GM13976 (cell line): ENCODE measurements around the gene RASAL1.

Experiments
- DNase-seq: peaks from one replicate; pipeline ENCODE4 v3.0.0; 2012; ENCODE audit warnings: low spot score
- in situ Hi-C: fragments of 300-500 bp; cut with MboI; formaldehyde crosslinking; loops from one replicate; pipeline ENCODE4 v1.12.0; 2022; ENCODE audit warnings: low sequenced_read_pairs, mixed read lengths, inconsistent platforms; ENCODE audit not compliant: unreplicated experiment
- TF ChIP-seq, protein P1 (sequence below): IDR thresholded peaks from 2 replicates; pipeline ENCODE4 v1.5.1; 2012; ENCODE audit warnings: borderline replicate concordance, mild to moderate bottlenecking; ENCODE audit not compliant: insufficient read depth; ENCODE audit errors: extremely low read depth, missing control alignments, control extremely low read depth

The RASAL1 gene

DNA sequence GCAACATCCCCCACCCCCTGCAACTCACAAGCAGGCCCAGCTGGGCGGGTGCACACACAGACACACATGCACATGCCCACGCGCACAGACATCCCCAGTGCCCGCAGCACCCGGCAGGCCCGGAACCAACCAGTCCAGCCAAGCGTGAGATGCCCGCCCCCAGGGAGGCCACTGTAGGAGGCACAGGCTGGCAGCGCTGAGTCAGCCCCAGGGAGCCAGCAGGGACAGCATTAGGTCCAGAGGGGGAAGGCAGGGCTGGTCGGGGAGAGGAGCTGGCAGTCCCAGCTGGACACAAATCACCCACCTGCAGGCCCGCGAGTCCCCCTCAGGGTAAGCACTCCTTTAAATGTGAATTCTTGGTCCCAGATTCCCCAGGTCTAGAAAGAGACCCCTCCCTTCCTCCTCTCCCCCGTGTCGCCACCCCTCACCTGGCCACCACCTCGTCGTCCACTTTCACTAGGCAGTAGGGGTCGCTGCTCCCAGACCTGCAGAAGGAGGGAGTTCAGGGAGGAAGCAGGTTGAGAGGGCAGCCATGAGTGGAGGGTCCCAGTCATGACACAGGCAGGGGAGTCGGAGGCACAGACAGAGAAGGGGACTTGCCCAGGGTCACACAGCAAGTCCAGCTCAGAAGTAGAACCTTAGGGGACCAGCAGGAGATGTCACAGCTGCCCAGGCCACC, 5.0 kb downstream of the RASAL1 start:
- in situ Hi-C loops: no loop called here
- TF ChIP-seq, protein P1, sequence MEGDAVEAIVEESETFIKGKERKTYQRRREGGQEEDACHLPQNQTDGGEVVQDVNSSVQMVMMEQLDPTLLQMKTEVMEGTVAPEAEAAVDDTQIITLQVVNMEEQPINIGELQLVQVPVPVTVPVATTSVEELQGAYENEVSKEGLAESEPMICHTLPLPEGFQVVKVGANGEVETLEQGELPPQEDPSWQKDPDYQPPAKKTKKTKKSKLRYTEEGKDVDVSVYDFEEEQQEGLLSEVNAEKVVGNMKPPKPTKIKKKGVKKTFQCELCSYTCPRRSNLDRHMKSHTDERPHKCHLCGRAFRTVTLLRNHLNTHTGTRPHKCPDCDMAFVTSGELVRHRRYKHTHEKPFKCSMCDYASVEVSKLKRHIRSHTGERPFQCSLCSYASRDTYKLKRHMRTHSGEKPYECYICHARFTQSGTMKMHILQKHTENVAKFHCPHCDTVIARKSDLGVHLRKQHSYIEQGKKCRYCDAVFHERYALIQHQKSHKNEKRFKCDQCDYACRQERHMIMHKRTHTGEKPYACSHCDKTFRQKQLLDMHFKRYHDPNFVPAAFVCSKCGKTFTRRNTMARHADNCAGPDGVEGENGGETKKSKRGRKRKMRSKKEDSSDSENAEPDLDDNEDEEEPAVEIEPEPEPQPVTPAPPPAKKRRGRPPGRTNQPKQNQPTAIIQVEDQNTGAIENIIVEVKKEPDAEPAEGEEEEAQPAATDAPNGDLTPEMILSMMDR: peak; percentile 40
- peak; percentile 62 for DNase-seq

DNA sequence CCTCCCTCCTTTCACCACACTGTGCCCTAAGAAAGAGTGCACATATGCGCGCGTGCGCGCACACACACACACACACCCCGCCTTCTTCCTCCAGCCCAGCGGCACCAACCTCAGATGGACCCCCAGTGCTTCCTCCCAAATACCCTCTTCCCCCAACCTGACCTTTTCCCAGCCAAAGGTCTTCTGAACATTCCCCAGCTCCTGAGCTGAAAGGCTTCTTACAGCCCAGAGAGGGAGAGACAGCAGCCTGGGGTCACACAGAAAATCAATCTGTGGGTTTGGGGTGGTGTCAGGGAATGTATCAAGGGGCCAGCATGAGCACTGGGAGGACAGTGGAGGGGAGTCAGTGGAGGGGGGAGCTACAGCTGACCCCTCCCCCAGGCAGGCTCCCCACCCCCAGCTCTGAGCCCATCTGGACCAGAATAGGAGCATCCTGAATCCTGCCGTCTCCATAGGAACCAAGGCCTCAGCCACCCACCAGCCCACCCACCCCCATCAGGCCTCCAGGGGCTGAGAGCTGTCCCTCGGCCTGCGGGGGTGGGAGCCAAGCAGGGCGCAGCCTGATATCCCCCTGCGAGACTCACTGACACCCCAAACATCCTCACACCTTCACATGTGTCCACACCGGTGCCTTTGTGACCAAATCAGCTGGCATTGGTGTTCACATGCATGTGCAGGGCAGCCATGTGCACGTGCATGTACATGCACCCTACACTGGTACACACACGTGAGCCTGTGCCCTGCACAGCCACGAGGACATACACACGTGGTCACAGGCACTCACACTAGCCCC, 5.7 kb downstream of the RASAL1 start:
- DNase-seq: no peak
- TF ChIP-seq, protein P1: no peak
- in situ Hi-C loops: no loop called here

DNA sequence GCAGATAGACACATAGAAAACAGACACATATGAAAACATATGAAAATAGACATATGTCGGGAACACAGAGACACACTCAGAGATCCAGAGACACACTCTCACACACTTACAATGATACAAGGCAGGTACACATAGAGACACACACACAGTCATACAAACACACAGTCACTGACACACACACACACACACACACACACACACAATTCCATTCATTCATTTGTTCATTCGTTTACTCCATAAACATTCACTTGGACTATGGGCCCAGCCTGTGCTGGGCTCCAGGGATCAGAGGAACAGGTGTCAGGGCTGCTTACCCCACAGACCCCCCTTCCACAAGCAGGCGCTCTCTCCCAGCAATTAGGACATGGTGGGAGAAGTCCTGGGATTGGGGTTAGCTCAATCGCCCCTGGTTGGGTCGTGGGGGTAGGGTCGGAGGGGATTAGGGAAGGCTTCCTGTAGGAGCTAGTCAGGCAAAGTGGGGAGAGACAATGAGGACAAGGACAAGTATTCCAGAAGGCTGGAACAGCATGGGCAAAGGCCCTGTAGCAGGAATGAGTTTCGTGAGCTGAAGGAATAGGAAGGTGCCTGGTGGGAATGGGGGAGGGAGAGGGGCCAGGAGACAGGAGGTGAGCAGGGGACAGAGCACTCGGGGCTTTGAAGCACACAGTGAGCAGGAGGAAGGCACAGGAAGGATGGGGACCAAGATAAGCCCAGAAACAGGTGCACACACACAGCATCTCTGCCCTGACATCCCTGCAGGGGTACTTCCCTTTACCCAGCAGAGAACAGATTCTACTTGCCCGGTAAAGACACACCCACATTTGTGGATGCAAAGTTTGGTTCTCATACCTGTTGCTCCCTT, 6.5 kb downstream of the RASAL1 start:
- no peak for DNase-seq
- TF ChIP-seq, protein P1: no peak
- in situ Hi-C loops: no loop called here

DNA sequence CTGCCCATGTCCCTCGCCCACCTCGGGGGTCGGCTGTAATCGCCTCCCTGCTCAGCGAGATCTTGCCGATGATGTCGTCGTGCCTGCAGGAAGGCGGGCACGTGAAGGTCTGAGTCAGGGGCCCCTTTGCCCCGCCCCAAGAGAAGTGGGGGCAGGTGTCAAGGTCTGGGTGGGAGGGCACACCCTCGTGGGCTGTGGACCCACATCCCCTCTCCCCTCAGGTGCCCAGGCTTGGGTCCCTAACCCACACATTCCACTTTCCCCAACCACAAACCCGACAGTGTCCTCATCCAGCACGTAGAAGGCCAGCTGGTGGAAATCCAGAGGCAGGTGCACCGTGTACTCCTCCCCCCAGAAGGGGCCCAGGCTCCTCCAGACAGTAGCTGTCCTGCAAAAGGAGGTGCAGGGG, 7.8 kb downstream of the RASAL1 start:
- in situ Hi-C loops: no loop called here
- TF ChIP-seq, protein P1: no peak
- DNase-seq: no peak

DNA sequence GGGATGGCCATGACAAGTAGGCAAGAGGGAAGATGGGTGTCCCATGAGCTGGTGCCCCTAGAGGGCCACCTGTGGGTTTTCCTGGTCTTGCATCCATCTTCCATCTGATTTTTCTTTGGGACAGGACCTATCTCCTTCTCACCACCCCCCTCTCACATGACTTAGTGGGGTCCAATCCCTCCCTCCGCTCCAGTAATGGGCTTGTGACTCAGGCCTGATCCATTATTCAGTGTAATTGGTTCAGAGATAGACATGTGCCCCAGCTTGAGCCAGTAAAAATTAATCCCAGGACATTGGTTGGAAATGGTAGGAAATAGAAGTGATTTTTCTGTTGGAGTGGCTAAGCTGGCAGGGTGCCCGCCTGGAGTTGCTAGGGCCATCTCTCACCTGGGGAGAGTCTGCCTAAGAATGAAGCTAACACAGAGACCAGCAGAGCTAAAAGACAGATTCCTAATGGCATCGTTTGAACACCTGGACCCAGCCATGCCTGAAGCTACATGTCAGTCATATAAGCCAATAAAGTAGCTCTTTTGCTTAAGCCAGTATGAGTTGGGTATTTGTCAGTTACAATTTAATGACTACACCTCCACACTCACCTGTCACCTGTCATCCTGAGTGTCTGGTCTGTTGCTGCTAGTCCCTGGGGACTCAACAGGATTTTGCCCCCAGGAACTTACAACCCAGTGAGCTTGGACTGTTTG, 14.7 kb downstream of the RASAL1 start:
- DNase-seq: no peak
- TF ChIP-seq, protein P1: no peak
- in situ Hi-C loops: no loop called here
